GM18861 (cell line): ENCODE results near the gene GRIA1.
"Not testable (repeated sequence)": the region's sequence is repeated elsewhere in the genome, so short reads cannot be mapped to it uniquely, and the experiment has no call there.

Source experiments
- ATAC-seq: cut with Tn5 transposase; IDR thresholded peaks from one replicate; pipeline ENCODE4 v1.9.1; 2021; ENCODE audit not compliant: unreplicated experiment

The GRIA1 gene

GRCh38 chr5:153711755-153712154 is 221.3 kb downstream of the GRIA1 start:
- no peak for ATAC-seq

GRCh38 chr5:153712946-153713345 is 222.5 kb downstream of the GRIA1 start:
- no peak for ATAC-seq

GRCh38 chr5:153713943-153714342 is 223.5 kb downstream of the GRIA1 start:
- ATAC-seq, result no peak

- ATAC-seq, result no peak
Measured at GRCh38 chr5:153714798-153715197, 224.3 kb downstream of the GRIA1 start.

GRCh38 chr5:153717287-153717686 is 226.8 kb downstream of the GRIA1 start:
- no peak for ATAC-seq

GRCh38 chr5:153718713-153719112 is 228.2 kb downstream of the GRIA1 start:
- no peak for ATAC-seq

- ATAC-seq, result no peak
Measured at GRCh38 chr5:153719324-153719723, 228.9 kb downstream of the GRIA1 start.

GRCh38 chr5:153723022-153723610 is 232.6 kb downstream of the GRIA1 start:
- ATAC-seq, result not testable (repeated sequence)

GRCh38 chr5:153742060-153742459 is 251.6 kb downstream of the GRIA1 start:
- ATAC-seq, result no peak

- no peak for ATAC-seq
Measured at GRCh38 chr5:153744751-153745150, 254.3 kb downstream of the GRIA1 start.

- no peak for ATAC-seq
Measured at GRCh38 chr5:153745778-153746395, 255.4 kb downstream of the GRIA1 start.

- no peak for ATAC-seq
Measured at GRCh38 chr5:153746440-153746839, 256.0 kb downstream of the GRIA1 start.

- ATAC-seq, result no peak
Measured at GRCh38 chr5:153748823-153749222, 258.4 kb downstream of the GRIA1 start.

- ATAC-seq, result no peak
Measured at GRCh38 chr5:153749960-153750359, 259.5 kb downstream of the GRIA1 start.

- no peak for ATAC-seq
Measured at GRCh38 chr5:153751251-153751650, 260.8 kb downstream of the GRIA1 start.

GRCh38 chr5:153752890-153753289 is 262.4 kb downstream of the GRIA1 start:
- ATAC-seq, result no peak

GRCh38 chr5:153753645-153754432 is 263.4 kb downstream of the GRIA1 start:
- ATAC-seq, result no peak

- no peak for ATAC-seq
Measured at GRCh38 chr5:153755913-153756500, 265.5 kb downstream of the GRIA1 start.

- ATAC-seq, result no peak
Measured at GRCh38 chr5:153756540-153756939, 266.1 kb downstream of the GRIA1 start.

GRCh38 chr5:153765987-153766386 is 275.5 kb downstream of the GRIA1 start:
- no peak for ATAC-seq

GRCh38 chr5:153767221-153768188 is 277.0 kb downstream of the GRIA1 start:
- no peak for ATAC-seq
